OCI-LY7 (cell line): ENCODE measurements around the gene ABHD10. TPM values are rescaled to one million over a fixed set of nuclear protein-coding genes. Genes with fewer than 3 reads are reported as not detected.

Experiments used
- BruUV-seq: library from RNA; stranded (reverse); fragments of 400-500 nt; replicated peaks from 2 replicates; lab custom pipeline; 2021; lab: Mats Ljungman, UMichigan
- CTCF ChIA-PET: fragments of 300-600 bp; sonication (Branson Sonifier 250); formaldehyde crosslinking; loops from one replicate; lab custom pipeline; 2022; ENCODE audit warnings: antibody characterized with exemption; ENCODE audit not compliant: unreplicated experiment; lab: Charles Lee
- POLR2A ChIA-PET: fragments of 300-600 bp; sonication (Branson Sonifier 250); formaldehyde crosslinking; loops from one replicate; lab custom pipeline; 2022; ENCODE audit warnings: antibody characterized with exemption; lab: Charles Lee
- DNase-seq: peaks from one replicate; pipeline ENCODE4 v3.0.0-alpha.2; 2015; ENCODE audit warnings: low spot score
- H2AFZ ChIP-seq: fragments of 200-600 bp; sonication (generic), shearing (Covaris generic); 2 replicates; pipeline ENCODE4 v1.6.1; 2014; ENCODE audit warnings: mild to moderate bottlenecking, antibody characterized with exemption, low read length, moderate library complexity
- H3K27ac ChIP-seq: fragments of 200-600 bp; sonication (generic); 2 replicates; pipeline ENCODE4 v1.5.1; 2014; ENCODE audit warnings: mixed run types, low read depth, mild to moderate bottlenecking, moderate library complexity, low read length, inconsistent platforms; ENCODE audit not compliant: poor library complexity, severe bottlenecking
- H3K36me3 ChIP-seq: fragments of 200-600 bp; sonication (generic); 2 replicates; pipeline ENCODE4 v1.6.1; 2014; ENCODE audit warnings: mild to moderate bottlenecking, antibody characterized with exemption, low read length, moderate library complexity, mixed read lengths; ENCODE audit not compliant: insufficient read depth
- H3K4me1 ChIP-seq: fragments of 200-600 bp; sonication (generic); 2 replicates; pipeline ENCODE4 v1.5.1; 2014; ENCODE audit warnings: mild to moderate bottlenecking, low read length; ENCODE audit not compliant: insufficient read depth, poor library complexity, severe bottlenecking
- H3K4me2 ChIP-seq: fragments of 200-600 bp; sonication (generic); 2 replicates; pipeline ENCODE4 v1.6.1; 2014; ENCODE audit warnings: mild to moderate bottlenecking, low read length
- H3K4me3 ChIP-seq: fragments of 200-600 bp; sonication (generic); 2 replicates; pipeline ENCODE4 v1.5.1; 2014; ENCODE audit warnings: mild to moderate bottlenecking, low read depth, low read length; ENCODE audit not compliant: poor library complexity, severe bottlenecking
- H3K79me2 ChIP-seq: fragments of 200-600 bp; sonication (generic); 2 replicates; pipeline ENCODE4 v1.6.1; 2016; ENCODE audit warnings: low read depth, mild to moderate bottlenecking, low read length, moderate library complexity, mixed read lengths; ENCODE audit not compliant: insufficient read depth
- H3K9me2 ChIP-seq: fragments of 200-600 bp; sonication (generic); 2 replicates; pipeline ENCODE4 v1.6.1; 2016; ENCODE audit warnings: mild to moderate bottlenecking, low read length, mixed read lengths; ENCODE audit not compliant: insufficient read depth
- H3K9me3 ChIP-seq: fragments of 200-600 bp; sonication (generic); 2 replicates; pipeline ENCODE4 v1.6.1; 2014; ENCODE audit warnings: mild to moderate bottlenecking, mixed run types, low read length, mixed read lengths
- H4K20me1 ChIP-seq: fragments of 200-600 bp; sonication (generic); 2 replicates; pipeline ENCODE4 v1.6.1; 2014; ENCODE audit warnings: mild to moderate bottlenecking, antibody characterized with exemption, low read length, moderate library complexity, mixed read lengths; ENCODE audit not compliant: insufficient read depth
- CTCF ChIP-seq: fragments of 200-600 bp; sonication (generic); conservative IDR thresholded peaks from 2 replicates; pipeline ENCODE4 v1.5.1; 2014; ENCODE audit warnings: mild to moderate bottlenecking, antibody characterized with exemption, low read length, moderate library complexity, mixed read lengths
- EZH2phosphoT487 ChIP-seq: fragments of 200-600 bp; sonication (generic); IDR thresholded peaks from 2 replicates; pipeline ENCODE4 v1.6.1; 2018; ENCODE audit warnings: low read depth, borderline replicate concordance, mild to moderate bottlenecking, mixed run types, antibody characterized with exemption, low read length, moderate library complexity, mixed read lengths
- intact Hi-C: fragments of 100-400 bp; cut with micrococcal nuclease; formaldehyde crosslinking; loops from one replicate; pipeline ENCODE4 v1.10.0; 2022; ENCODE audit not compliant: unreplicated experiment
- total RNA-seq, 2 experiments: library from RNA; depleted of rRNA in 1 of 2; stranded (reverse); fragments of >200 nt in 1 of 2; shearing (Covaris generic) in 1 of 2; gene quantifications; 2 replicates each; pipeline ENCODE4 v1.2.3, GENCODE V29; 2014 to 2022

The ABHD10 gene
- total RNA-seq, 2 experiments from 2014 or later: 40.8 to 46.5 TPM

DNA sequence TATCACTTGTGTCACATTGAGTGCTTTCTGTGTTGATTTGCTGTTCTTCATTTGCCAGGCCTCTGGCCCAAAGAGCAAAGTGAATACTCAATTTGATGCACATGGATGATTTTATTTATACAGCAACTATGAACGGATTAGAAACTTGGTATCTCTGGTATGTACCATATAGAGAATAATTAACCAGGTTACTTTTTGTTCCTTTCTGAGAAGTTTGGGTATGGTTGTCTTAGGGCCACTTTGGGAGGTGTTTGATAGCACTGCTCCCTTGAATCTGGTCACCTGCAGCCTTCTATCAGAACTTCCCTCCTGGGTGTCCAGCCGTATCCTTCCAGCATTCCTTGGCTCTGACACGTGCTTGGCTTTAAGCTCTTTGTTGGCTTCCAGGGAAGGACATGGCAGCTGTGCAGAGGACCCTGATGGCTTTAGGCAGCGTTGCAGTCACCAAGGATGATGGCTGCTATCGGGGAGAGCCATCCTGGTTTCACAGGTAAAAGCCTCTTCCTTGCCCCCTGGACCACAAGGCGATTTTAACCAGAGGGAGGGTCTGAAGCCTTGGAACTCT is 32.6 kb downstream of the ABHD10 start:
- Histone ChIP-seq H4K20me1 (no peaks in the 10 kb centered on the region), H3K79me2 (no peaks in the 10 kb centered on the region), H3K36me3 (no peaks in the 10 kb centered on the region), H3K4me1 (no peaks in the 10 kb centered on the region), H3K4me3 (no peak overlapping the region), H3K27ac (no peak overlapping the region), H3K9me2 (no peaks in the 10 kb centered on the region), H2AFZ (no peak overlapping the region), H3K9me3 (no peaks in the 10 kb centered on the region), H3K4me2 (no peak overlapping the region)
- intact Hi-C loops: no loop called here
- DNase-seq: no peak
- TF ChIP-seq CTCF (no peak), EZH2phosphoT487 (no peak)
- CTCF ChIA-PET: interaction anchor here (0.6 kb wide), 2 partner anchors 18 to 304 kb away, joined by 3 to 5 read pairs; no protein-coding TSS in a partner anchor
- BruUV-seq: no TSS peak
- POLR2A ChIA-PET: interaction anchor here (0.7 kb wide), 1 partner anchor 526 kb away, joined by 5 read pairs; no protein-coding TSS in a partner anchor

DNA sequence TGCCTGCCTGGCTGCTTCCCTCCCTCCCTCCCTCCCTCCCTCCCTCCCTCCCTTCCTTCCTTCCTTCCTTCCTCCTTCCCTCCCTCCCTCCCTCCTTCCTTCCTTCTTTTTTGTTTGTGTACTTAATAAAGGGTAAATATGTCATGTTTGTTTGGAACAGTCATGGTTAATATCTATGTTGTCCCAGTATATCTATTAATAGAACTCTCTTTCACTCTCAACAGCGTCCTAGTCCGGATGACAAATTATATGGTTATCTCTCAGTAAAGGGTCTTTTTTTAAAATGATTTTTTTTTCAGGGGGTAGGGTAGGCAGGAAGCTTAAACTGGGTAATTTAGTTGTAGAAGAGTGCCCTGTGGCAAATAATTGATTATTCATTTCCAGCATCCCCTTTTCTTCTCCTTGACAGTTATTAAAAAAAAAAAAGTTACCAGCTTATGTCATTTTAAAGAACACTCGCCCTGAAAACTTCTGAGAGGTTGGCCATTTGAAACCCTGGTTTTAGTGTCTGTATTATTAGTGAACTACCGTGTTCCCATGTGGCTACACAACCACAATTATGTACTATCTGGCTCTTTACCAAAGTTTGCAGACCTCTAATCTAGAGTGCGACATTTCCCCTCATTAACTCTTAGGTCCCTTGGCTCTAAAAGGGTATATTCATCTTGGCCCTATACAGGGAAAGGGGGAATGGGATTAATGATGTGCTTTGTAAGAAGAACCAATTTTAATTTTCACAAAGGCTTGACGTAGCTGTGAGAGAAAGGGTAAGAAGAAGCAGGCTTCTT is 33.6 kb downstream of the ABHD10 start:
- Histone ChIP-seq H3K9me2 (no peaks in the 10 kb centered on the region), H3K4me3 (no peak overlapping the region), H3K36me3 (no peaks in the 10 kb centered on the region), H4K20me1 (no peaks in the 10 kb centered on the region), H3K79me2 (no peaks in the 10 kb centered on the region), H2AFZ (peak overlapping the region; percentile 4; the same call in 1 of the 2 replicates), H3K9me3 (no peaks in the 10 kb centered on the region), H3K4me2 (no peak overlapping the region), H3K27ac (no peak overlapping the region), H3K4me1 (no peaks in the 10 kb centered on the region)
- no peak for DNase-seq
- no TSS peak for BruUV-seq
- POLR2A ChIA-PET: interaction anchor here (0.5 to 1.5 kb wide), 6 partner anchors 9 to 1593 kb away, joined by 3 to 6 read pairs (median 3); partner anchors contain the start of genes ABHD10 and TAGLN3
- intact Hi-C loops: no loop called here
- CTCF ChIA-PET: interaction anchor here (0.6 to 1.6 kb wide), 4 partner anchors 19 to 305 kb away, joined by 3 to 6 read pairs (median 4); no protein-coding TSS in a partner anchor
- TF ChIP-seq CTCF (no peak), EZH2phosphoT487 (no peak)
